Measurements from ENCODE around the gene CECR2.

The CECR2 gene

DNA sequence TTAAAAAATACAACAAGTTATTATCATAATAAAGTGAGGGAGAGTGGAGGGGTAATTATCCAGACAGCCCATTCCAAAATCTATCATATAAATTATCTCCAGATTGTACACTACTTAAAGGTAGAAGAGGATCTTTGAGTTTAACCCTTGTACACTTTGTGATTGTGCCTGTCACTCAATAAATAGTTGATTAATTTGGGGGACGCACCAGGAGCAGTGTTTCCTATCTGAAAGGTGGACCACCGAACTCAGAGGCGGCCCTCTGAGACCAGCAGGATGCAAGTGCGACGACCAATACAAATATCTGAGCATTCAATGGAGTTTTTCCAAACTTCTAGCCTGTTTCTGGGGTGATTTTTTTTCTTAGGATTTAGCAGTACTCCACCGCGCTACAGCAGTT is 1.1 kb upstream of the CECR2 start:
- no peak for DNase-seq (ENCODE audit: low spot score)

DNA sequence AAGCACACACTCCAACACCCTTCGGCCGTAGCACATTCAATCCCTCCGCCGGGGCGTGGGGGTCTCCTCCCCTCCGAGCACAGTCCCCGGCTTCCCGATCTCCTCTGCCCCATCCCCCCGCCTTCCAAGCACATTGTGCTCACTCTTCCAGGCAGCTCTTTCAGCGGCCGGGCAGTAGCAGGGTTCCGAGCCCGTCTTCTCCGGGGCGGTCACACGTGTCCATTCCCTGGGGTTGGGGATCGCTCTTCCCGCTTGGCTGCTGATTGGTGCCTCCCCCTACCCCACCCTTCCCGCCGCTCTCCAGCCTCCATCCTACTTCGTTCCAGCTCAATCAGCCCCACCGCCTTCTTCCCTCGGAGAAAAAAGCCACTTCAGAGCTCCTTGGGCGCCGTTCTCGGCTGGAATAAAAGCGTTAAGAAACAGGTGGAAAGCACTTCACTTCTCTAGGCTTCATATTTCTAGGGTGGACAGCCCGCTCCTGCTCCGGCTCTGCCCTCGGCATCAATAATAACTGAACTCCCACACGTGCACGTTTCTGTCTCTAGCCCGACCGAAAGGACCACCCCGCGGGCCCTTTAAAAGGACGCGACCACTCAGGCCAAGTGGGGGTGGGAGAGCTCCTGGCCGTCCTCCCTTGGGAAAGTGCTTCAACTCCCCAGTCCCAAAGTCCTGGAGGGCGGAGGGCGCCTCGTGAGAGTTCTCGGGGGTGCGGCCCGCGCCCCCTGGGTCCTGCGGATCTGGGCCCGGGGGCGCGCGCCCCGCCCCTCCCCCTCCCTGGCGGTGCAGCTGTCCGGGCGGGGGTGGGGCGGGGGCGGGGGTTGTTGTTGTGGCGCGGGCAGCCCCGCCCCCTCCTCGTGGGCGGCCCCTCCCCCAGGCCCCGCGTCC is 464 bp upstream of the CECR2 start:
- DNase-seq (ENCODE audit: low spot score), result no peak

DNA sequence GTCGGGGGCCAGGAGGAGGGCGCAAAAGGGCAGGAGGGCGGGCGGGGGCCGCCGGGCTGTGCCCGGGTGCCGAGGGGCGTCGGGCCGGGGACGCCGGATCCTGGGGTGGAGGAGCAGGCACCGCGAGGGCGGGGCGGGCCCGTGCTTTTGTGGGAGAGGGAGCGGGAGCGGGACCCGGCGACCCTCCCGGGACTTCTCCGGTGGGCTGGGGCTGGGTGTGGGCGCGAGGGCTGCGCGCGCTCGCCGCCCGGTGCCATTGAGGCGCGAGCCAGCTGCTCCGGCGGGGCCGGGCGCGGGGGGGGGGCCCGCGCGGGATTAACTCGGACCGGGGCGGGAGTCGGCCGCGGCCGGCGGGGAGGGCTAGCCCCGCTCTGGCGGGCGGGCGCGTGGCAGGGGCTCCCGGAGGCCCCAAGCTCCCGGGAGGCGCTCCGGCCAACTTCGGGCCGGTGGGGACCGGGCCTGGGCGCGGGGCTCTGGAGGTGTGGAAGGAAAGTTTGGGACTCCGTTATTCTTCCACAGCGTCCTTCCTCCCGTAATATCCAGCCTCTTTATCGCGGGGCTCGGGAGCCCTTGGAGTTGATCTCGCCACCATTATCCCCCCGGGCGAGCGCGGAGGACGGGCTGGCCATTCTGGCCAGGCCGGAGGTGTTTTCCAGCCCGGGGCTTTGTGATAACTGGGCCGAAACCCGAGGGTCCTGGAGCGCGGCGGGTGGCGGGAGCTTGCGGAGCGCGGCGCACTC is 936 bp downstream of the CECR2 start:
- DNase-seq (ENCODE audit: low spot score), result no peak

DNA sequence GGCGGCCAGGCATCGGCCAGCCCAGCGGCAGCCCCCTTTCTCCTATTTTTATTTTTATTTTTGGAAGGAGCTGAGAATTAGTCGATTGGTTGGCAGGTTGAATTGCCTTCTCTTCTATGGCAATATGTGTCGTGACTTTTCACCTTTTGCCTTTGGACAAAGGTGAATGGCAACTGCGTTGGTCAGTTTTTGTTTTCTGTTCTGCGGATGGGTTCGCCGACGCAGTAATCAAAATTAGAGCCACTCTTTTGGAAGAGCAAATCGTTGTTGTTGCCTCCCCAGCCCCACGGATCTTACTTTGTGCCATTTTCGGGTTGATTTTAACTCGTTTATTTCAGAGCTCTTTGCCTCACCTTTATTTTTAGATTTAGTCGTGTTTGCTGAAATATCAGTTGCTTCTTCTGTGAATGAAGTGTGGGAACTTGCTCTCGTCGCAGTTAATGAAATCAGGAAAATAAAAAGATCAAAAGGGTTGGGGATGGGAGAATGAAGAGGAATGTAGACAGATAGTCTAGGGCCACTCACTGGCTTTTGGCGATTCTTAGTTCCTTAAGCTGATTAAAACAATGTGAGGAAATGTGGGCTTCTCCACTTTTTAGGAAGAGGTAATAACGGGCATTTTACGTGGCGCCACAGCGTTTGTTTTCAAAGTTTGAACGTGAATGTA is 1.6 kb downstream of the CECR2 start:
- no peak for DNase-seq (ENCODE audit: low spot score)

DNA sequence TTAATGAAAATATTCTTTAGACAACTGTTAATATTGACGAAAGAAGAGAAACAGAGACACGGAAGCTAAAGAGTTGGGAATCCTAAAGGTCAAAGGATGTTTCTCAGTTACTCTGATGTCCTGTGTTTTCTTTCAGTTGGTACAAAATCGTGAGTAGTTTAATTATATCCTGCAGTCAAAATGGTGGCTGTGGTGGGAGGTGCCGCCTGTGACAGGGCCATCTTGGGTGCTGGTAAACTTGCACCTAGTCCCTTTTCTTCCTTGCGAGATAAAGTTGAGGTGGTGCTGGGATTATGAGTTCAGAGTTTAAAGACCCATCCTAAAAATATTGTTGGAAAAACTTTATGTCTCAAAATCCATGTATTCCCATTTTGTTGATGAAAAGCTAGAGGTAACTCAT is 2.2 kb downstream of the CECR2 start:
- DNase-seq (ENCODE audit: low spot score), result no peak

DNA sequence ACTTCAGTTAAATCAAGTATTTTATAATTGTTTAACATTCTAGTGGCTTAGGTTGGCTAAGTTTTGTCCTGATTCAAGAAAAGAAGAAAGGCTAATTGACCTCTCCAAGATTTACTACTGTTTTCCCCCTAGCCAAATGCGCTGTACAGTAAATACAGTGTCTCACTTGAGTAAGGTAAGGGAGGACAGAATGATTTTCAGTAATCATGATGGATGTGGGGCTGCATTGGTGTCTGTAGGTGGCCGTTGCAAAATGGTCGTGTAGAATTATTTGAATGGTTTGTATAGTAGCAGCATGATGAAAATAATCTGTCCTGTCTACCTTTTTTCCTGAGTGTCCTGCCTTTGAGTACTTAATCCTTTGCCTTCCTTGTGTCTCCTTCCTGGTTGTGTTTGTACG is 4.6 kb downstream of the CECR2 start:
- DNase-seq (ENCODE audit: low spot score), result no peak

DNA sequence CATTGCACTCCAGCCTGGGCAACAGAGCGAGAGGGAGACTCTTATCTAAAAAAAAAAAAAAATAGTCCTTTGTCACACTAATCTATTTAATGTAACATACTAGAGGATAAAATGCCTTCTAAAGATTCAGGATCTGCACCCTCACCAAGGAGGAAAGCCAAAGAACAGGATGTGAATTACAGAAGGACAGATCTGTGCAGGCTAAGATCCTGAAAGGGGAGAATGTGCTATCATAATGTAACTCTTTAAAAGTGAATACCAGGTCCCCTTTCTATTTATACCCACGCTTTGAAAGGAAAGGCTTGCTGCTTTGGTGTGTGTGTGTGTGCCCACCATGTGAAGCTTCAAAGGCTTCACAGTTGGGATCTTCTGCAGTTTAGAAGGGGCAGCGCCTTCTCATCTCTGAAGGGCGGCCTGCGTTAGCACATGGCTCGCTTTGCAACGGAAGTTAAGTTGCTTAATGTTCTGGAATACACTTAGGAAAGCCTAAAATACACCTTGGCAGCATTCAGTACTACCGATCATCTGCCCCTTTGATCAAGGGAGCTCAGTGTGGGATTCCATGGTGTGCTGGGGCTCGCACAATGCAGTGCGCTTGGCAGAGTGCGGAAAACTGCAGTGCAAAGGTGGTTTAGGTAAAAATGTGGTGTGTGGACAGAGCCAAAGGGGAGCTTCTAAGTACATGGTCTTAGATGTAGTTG is 6.8 kb downstream of the CECR2 start:
- no peak for DNase-seq (ENCODE audit: low spot score)

DNA sequence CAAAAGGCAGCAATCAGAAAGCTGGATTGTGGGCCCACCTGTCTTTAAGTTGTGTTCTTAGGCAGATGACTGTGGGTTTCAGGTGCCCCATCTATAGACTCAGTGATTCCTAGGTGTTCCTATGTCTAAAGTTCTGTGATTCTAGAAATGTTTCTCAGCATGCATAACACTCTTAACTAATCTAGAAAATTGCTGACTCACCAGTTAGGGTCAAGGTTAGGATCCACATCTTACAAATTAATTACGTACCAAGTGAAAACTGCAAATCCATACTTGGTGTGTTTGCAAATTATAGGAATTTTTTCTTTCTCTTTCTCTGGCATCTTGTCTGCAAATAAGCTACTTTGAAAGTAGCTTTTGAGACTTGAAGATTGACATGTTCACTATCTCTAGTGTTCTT is 7.7 kb downstream of the CECR2 start:
- no peak for DNase-seq (ENCODE audit: low spot score)

DNA sequence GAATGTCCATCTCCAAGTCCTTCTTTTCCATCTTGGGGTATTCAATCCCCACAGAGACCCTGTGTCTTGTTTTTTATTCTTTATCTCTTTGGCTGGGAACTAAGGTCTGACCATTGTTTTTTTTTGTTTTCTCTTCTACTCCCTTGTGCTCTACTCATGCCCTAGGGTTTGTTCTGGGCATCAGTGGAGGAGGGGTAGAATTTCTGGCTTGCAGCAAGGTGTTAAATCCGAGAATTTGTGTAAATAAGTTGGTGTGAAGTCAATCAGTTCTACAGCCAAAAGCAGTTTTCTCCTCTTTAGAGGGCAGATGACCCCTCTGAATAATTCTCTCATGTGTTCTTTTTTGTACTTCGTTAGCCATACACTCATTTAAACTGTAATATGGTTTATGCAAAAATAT is 10.7 kb downstream of the CECR2 start:
- no peak for DNase-seq (ENCODE audit: low spot score)

DNA sequence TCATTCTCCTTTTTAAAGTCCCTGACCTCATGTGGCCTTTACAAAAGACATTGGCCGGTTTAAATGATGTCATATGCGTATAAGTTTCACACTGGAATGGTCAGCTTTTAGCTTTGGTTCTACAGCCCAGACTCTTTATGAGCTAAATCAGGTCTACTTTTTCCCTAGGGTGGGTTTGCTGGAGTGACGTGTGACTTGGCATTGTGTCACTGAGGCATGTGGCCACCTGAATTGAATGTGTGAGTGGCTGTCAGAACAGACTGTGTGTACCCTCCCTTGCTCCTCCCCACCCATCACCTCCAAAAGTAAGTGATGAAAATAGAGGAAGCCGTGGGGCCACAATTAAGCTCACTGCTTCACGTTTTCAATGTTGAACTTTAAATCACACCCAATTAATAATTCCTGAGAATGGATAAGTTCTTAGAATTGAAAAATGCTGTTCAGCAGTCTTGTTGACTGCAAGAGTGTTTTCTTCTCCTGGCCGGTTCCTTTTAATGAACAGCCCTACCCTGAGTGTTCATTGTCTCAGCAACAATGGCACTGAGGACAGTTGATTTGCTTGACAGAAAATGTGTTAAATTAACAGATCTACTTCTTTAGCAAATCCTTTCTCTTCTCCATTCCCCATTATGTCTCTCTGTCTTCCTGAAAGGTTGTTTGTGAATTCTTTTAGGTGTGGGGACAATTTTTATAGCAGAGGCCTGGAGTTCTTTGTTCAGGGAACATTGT is 11.3 kb downstream of the CECR2 start:
- DNase-seq (ENCODE audit: low spot score), result no peak

DNA sequence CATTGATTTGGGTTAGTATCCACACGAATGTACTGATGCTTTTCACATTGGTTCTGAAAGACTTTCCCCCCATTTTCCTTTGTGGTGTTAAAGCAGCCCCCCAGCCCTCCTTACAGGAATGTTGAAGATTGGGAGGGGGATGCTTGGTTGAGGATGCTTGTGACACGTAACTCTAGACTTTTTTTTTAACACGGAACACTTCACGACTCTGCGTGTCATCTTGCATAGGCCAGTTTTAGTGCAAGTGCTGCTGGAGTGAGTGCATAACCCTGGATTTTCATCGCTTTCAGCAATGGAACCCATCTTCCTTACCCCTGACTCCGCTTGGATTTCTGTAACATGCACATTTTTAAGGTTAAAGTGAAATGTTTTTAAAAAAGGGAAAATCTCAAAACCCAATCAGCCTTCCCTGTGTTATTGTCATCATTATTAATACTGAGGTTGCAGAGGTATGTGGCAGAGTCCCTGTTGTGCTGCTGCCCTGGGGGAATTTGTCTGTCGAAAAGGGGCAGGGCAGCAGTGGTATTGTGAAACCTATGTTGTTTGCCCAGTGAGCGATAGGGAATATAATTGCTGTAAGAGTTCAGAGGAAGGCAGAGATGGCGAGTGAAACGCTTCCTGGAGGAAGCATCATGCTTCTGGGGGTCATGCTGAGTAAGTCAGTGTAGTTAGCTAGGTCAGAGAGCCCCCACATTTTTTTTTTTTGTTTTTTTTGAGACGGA is 12.1 kb downstream of the CECR2 start:
- DNase-seq (ENCODE audit: low spot score), result no peak

DNA sequence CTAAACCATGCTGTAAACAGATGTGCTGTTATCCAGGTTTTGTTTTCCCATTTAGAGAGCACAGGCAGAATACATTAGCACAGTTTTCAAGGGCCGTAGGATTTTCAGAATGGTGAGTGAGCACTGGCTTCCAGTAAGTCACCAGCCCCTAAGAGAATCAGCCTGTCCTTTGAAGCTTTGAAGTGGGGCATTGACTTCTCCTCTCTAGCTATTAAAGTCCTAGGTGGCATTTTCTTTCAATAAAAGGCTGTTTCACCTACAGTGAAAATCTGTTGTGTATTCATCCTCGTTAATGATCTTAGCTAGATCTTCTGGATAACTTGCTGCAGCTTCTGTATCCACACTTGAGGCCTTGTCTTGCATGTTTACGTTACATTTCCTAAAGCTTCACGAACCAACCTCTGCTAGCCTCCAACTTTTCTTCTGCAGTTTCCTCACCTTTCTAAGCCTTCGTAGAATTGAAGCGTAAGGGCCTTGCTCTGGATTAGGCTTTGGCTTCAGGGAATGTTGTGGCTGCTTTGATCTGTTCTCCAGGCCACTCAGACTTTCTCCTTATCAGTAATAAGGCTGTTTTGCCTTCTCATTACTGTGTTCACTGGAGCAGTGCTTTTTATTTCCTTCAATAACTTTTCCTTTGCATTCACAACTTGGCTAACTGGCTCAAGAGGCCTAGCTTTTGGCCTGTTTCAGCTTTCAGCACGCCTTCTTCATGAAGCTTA is 15.5 kb downstream of the CECR2 start:
- DNase-seq (ENCODE audit: low spot score), result no peak

DNA sequence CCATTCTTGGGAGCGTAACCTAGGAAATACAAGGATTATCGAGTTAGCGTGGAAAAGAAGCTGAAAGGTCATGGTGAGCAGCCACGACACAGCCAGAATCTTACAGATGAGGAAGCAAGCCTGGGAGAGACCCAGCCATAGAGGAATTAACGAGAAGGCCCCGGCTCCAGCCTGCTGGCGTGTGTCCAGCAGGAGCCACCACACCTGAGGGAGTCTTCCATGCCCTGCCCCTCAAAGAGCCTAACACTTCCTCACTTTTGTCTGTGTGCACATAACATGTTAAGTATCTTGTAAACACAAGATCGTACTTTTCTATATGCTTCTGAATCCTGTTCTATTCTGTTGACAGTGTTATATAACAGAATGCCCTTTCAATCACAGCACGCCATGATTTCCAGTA is 18.1 kb downstream of the CECR2 start:
- DNase-seq (ENCODE audit: low spot score), result no peak

DNA sequence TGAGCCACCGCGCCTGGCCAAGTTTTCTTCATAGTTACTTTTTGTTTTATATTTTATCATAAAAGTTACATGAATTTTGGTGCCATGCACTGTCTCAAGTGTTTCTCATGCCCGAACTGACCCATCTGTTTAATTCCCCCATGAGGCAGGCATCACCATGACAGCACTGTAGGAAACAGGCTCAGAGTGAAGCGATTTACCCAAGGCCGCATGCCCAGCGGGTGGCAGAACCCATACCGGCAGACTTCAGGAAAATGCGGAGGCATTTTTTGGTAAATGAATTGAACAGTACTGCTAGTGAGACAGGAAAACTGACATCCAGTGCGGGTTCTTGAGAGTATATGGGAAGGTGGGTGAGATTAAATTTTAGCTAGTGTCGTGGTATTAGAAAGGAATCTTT is 19.0 kb downstream of the CECR2 start:
- no peak for DNase-seq (ENCODE audit: low spot score)

DNA sequence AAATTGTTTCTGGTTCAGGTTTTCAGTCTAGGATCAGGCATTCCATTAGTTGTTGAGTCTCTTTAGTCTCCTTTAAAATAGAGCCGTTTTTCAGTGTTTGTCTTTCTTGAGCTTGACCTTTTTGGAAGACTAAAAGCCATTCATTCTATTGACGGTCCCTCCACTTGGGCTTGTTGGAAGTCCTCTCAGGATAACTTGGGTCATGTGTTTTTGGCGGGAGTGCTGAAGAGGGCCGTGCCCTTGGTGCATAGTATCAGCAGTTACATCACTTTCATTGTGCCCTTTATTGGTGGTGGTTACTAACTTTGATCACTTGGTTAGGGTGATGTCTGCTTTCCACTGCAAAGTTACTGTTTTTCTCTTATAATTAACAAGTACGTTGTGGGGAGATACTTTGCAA is 20.8 kb downstream of the CECR2 start:
- DNase-seq (ENCODE audit: low spot score), result no peak

DNA sequence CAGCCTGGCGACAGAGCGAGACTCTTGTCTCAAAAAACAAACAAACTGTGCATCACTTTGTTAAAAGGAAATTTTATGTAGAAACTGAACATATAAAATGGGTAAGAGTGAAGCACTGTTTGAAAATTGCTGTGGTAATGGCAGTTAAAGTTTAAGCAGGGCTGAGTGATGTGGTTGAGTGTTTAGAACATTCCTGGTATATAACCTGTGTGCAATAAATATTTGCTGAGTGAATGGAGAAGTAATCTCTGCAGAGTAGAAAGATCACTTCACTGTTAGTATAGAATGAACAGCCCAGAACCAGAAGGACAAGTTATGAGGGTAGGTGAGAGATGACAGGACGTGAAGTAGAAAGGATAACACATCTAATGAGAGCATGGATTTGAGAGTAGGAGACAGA is 27.3 kb downstream of the CECR2 start:
- no peak for DNase-seq (ENCODE audit: low spot score)

DNA sequence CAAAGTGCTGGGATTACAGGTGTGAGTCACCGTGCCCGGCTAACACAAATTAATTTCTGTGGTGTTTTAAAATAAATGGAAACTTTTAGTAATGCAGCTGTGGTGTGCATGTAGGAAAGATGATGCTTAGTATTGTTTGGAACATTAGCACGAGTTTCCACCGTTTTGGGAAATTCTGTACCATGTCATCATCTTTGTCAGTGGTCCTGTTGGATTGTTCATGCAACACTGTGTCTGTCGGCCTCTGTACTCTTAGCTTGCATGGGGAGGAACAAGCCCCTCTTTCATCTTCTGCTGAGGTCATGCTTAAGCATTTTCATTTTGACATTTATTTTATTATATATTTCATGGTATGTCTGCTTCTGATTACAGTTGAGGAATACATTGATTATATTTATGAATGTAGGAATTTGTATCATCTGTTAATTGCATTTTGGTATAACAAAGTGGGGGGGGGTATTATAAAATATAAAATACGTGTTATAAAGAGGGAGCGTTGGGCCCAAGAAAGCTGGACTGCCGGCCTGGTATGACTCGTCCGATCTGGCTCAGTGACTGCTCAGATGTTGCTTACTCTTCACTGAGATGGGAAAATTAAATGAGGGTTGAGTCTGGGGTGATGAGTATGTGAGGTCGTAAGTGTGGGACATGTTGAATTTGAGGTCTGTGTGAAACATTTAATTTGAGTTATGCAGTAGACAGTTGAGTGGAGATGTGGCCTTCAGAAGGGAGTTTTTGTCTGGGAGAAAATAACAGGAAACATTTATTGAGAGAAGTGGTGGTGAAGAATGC is 28.7 kb downstream of the CECR2 start:
- DNase-seq (ENCODE audit: low spot score), result no peak

DNA sequence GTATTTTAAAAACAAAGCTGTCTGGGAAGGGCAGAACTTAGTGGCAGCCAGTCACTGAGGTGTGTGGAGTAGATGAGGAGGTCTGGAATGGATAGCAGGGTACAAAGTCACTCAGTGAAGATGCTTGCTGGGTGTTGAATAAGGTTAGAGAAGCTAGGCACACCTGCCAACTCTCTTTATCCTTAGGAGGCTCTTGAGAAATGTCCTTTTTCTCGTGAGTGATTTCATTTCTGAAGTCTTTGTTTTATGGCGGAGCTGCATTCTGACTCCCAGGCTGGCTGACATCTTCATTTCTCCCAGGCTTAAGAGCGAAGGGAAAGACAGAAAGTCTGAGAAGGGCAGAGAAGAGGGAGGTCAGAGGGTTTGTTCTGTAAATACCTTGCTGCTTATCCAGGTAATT is 31.0 kb downstream of the CECR2 start:
- no peak for DNase-seq (ENCODE audit: low spot score)

DNA sequence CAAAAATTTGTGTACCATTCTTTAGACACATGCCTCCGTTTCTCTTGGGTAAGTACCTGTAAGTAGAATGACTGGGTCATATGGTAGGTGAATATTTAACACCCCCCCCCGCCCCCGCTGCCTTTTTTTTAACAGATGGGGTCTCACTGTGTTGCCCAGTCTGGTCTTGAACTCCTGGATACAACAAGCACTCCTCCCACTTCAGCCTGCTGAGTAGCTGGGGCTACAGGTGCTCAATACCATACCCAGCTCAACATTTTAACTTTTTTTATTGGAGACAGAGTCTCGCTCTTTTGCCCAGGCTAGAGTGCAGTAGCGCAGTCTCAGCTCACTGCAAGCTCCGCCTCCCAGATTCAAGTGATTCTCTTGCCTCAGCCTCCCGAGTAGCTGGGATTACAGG is 32.5 kb downstream of the CECR2 start:
- DNase-seq (ENCODE audit: low spot score), result no peak

DNA sequence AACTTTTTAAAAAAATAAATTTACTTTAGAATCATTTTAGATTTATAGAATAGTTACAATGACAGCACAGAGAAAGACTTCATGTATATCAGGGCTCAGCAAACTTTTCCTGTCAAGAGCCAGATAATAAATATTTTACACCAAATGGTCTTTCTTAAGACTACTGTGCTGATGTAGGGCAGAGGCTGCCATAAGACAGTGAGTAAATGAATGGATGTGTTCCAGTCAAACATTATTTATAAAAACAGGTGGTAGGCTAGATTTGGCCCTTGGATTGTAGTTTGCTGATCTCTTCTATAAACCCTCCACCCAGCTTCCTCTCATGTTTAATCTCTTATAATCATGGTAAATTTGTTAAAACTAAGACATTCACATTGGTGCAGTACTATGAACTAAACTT is 33.0 kb downstream of the CECR2 start:
- DNase-seq (ENCODE audit: low spot score), result no peak

All from CD4-positive, alpha-beta T cell treated with Interleukin-6 at 100 ng/mL for 8 hours (primary cell).